Caco-2 (cell line): ENCODE results near the gene PET100. TPM values are rescaled to one million over a fixed set of nuclear protein-coding genes. Genes with fewer than 3 reads are reported as not detected.

ENCODE experiments used
- BruUV-seq: library from RNA; stranded (reverse); fragments of 400-500 nt; replicated peaks from 2 replicates; lab custom pipeline; 2021; lab: Mats Ljungman, UMichigan
- CTCF ChIA-PET: fragments of 300-600 bp; sonication (Branson Sonifier 250); formaldehyde crosslinking; loops from one replicate; lab custom pipeline; 2022; ENCODE audit warnings: antibody characterized with exemption; lab: Charles Lee
- POLR2A ChIA-PET: fragments of 300-600 bp; sonication (Branson Sonifier 250); formaldehyde crosslinking; loops from one replicate; lab custom pipeline; 2022; ENCODE audit warnings: antibody characterized with exemption; lab: Charles Lee
- DNase-seq, 2 experiments: peaks; one replicate each; pipeline versions ENCODE4 v3.0.0 to v3.0.0-alpha.2; 2020 to 2022
- H3K27me3 ChIP-seq: replicated peaks from 2 replicates; pipeline ENCODE4 v1.6.0; 2011; ENCODE audit warnings: low read length; ENCODE audit not compliant: control insufficient read depth, insufficient read depth
- H3K36me3 ChIP-seq: 2 replicates; pipeline ENCODE4 v1.5.1; 2011; ENCODE audit warnings: low read length; ENCODE audit not compliant: control insufficient read depth, insufficient read depth
- H3K4me1 ChIP-seq: fragments of 250-450 bp; sonication (Bioruptor Pico); 2 replicates; pipeline ENCODE4 v1.5.1; 2020; ENCODE audit warnings: mild to moderate bottlenecking
- H3K4me3 ChIP-seq: 2 replicates; pipeline ENCODE4 v1.5.1; 2011; ENCODE audit warnings: low read depth, mild to moderate bottlenecking, control low read depth, low read length
- H3K9me3 ChIP-seq: fragments of 250-450 bp; sonication (Bioruptor Pico); 2 replicates; pipeline ENCODE4 v1.5.1; 2020; ENCODE audit warnings: mild to moderate bottlenecking, moderate library complexity
- H3K27ac Mint-ChIP-seq: one replicate; pipeline ENCODE4 v1.8.0; 2022; ENCODE audit warnings: mixed read lengths; ENCODE audit not compliant: unreplicated experiment
- H3K27me3 Mint-ChIP-seq: one replicate; pipeline ENCODE4 v1.8.0; 2022; ENCODE audit warnings: mixed read lengths; ENCODE audit not compliant: insufficient read depth, unreplicated experiment
- H3K36me3 Mint-ChIP-seq: one replicate; pipeline ENCODE4 v1.8.0; 2022; ENCODE audit warnings: mild to moderate bottlenecking, mixed read lengths; ENCODE audit not compliant: insufficient read depth, unreplicated experiment
- H3K4me1 Mint-ChIP-seq: one replicate; pipeline ENCODE4 v1.8.0; 2022; ENCODE audit warnings: low read depth, mixed read lengths; ENCODE audit not compliant: unreplicated experiment
- H3K4me3 Mint-ChIP-seq: one replicate; pipeline ENCODE4 v1.8.0; 2022; ENCODE audit warnings: mild to moderate bottlenecking, moderate library complexity, mixed read lengths; ENCODE audit not compliant: unreplicated experiment
- H3K9me3 Mint-ChIP-seq: one replicate; pipeline ENCODE4 v1.8.0; 2022; ENCODE audit warnings: mixed read lengths; ENCODE audit not compliant: unreplicated experiment
- intact Hi-C: fragments of 100-400 bp; cut with micrococcal nuclease; formaldehyde crosslinking; loops from one replicate; pipeline ENCODE4 v1.10.0; 2022; ENCODE audit not compliant: unreplicated experiment
- microRNA-seq: library from miRNA; unstranded; fragments of <30 nt; microRNA quantifications from one replicate; pipeline ENCODE4 v1.2.0, GENCODE V29; 2022
- total RNA-seq: library from RNA; stranded (reverse); gene quantifications from 2 replicates; pipeline ENCODE4 v1.2.3, GENCODE V29; 2022
- TF ChIP-seq, protein P1 (sequence below), 2 experiments: fragments of 200-600 bp in 1 of 2; IDR thresholded peaks; 1 replicate in 1 of 2; 2 replicates in 1 of 2; pipeline versions ENCODE4 v1.5.1 to v1.8.0; 2011 to 2022; ENCODE audit warnings: antibody characterized with exemption in 1 of 2, control low read depth in 1 of 2, inconsistent platforms in 1 of 2, low read depth in 1 of 2, low read length in 1 of 2, mild to moderate bottlenecking in 1 of 2, moderate library complexity in 1 of 2; ENCODE audit not compliant: insufficient read depth in 1 of 2, severe bottlenecking in 1 of 2, unreplicated experiment in 1 of 2

The PET100 gene
- total RNA-seq, 1 experiment from 2014 or later: 139 TPM

DNA sequence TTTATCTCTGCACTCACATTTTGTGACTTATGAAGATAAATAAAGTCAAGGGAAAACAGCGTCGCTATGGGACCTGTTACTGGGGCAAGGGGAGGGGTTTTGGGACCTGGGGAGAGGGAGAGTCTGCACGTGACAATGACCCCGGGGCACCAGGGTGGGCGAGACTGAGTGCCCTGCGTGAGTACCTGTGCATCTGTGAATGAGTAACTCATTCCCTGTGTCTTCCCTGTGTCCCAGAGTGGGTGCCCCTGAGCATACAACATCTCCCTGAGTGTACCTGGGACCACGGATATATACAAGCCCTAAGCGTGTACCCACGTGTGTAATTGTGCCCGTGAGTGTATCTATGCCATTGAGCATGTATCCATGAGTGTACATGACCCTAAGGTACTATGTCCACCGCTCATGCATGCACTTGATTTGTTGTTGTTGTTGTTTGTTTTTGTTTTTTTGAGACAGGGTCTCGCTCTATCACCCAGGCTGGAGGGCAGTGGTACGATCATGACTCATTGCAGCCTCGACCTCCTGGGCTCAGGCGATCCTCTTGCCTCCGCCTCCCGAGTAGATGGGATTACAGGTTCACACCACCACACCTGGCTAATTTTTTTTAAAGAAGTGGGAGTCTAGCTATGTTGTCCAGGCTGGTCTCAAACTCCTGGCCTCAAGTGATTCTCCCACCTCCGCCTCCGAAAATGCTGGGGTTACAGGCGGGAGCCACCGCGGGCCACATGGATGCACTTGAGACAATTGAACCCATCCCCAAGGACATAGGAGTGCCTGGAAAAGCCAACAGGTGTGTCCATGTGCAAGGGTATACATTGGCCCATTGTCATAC lies 50.4 kb downstream of the PET100 start:
- no peaks in the 10 kb centered on the region for H3K27me3 ChIP-seq
- H3K36me3 ChIP-seq: no peaks in the 10 kb centered on the region
- no TSS peak for BruUV-seq
- peaks cover under 1% of the 10 kb centered on the region for H3K4me1 Mint-ChIP-seq
- ChIA-PET POLR2A (no interaction called here), CTCF (interaction anchor here (0.6 to 1.7 kb wide), 13 partner anchors 17 to 173 kb away, joined by 3 to 34 read pairs (median 5); partner anchors contain the start of genes CAMSAP3, PET100 and XAB2)
- no peak for DNase-seq
- no peaks in the 10 kb centered on the region for H3K9me3 ChIP-seq
- intact Hi-C loops: loop anchor here (1.0 kb wide), 3 partner anchors 28 to 119 kb away; no protein-coding TSS in a partner anchor
- no peaks in the 10 kb centered on the region for H3K27me3 Mint-ChIP-seq
- peaks cover 10% of the 10 kb centered on the region; the same call in 1 of the 2 replicates for H3K4me1 ChIP-seq
- H3K4me3 ChIP-seq: peak overlapping the region; percentile 97
- H3K4me3 Mint-ChIP-seq: peak overlapping the region; percentile 82
- peaks cover 5% of the 10 kb centered on the region for H3K36me3 Mint-ChIP-seq
- peaks cover under 1% of the 10 kb centered on the region for H3K9me3 Mint-ChIP-seq
- TF ChIP-seq, protein P1, sequence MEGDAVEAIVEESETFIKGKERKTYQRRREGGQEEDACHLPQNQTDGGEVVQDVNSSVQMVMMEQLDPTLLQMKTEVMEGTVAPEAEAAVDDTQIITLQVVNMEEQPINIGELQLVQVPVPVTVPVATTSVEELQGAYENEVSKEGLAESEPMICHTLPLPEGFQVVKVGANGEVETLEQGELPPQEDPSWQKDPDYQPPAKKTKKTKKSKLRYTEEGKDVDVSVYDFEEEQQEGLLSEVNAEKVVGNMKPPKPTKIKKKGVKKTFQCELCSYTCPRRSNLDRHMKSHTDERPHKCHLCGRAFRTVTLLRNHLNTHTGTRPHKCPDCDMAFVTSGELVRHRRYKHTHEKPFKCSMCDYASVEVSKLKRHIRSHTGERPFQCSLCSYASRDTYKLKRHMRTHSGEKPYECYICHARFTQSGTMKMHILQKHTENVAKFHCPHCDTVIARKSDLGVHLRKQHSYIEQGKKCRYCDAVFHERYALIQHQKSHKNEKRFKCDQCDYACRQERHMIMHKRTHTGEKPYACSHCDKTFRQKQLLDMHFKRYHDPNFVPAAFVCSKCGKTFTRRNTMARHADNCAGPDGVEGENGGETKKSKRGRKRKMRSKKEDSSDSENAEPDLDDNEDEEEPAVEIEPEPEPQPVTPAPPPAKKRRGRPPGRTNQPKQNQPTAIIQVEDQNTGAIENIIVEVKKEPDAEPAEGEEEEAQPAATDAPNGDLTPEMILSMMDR (IDR thresholded peaks at IDR 0.05; ENCODE audit: insufficient read depth in 1 of 2, low read depth in 1 of 2, low read length in 1 of 2, severe bottlenecking in 1 of 2, unreplicated experiment in 1 of 2): no peak
- no peak overlapping the region for H3K27ac Mint-ChIP-seq

DNA sequence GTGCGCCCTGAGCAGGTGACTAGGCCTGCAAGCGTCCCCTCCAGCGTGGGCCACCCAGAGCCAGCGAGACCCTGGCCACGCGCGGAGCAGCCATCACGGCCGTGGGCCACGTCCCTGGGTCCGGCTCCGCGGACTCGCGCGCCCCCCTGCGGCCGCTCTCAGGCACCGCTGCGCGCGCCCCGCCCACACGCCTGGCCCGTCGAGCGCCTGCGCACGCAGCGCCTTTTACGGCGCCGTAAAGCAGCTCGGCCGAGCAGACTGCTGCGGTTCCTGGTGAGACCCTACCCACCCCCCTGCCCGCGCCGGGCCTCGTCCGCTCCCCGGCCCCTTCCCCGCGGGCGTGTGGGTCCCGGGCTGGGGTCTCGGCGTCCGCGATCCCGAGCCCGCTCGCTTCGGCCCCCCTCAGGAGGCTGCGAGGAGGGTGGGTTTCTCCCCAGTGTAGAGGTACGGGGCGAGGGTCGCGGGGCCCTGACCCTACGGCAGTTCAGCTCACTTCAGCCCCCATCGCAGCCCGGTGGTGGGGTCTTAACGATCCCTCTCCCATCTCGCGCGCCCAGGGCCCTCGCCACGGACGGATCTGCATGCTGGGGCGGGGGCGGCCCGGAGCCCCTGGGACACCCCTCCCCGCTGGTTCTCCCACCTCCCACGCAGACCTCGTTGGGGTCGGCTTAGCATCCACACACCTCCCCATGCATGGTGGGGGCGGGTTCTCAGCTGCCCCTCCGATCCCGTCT lies 51.2 kb downstream of the PET100 start, which contains the start of gene TRAPPC5:
Gene TRAPPC5, plus strand, starts transcription at position 228 of the 734 bp plus-strand sequence. CDS start 1,421 bp downstream, outside the sequence.
- Histone ChIP-seq H3K4me3 (peak within 1 kb of the TSS; percentile 97), H3K9me3 (no peaks in the 10 kb centered on the region), H3K27me3 (no peaks in the 10 kb centered on the region), H3K36me3 (no peaks in the 10 kb centered on the region), H3K4me1 (peaks cover 13% of the 10 kb centered on the region; the same call in 1 of the 2 replicates)
- Mint-ChIP-seq H3K27ac (peak within 1 kb of the TSS; percentile 77), H3K36me3 (peaks cover 11% of the 10 kb centered on the region), H3K4me3 (peak within 1 kb of the TSS; percentile 82), H3K27me3 (no peaks in the 10 kb centered on the region), H3K4me1 (peaks cover 8% of the 10 kb centered on the region), H3K9me3 (no peaks in the 10 kb centered on the region)
- ChIA-PET POLR2A (interaction anchor here (0.6 kb wide), 2 partner anchors 40 to 57 kb away, joined by 3 to 4 read pairs; no protein-coding TSS in a partner anchor), CTCF (interaction anchor here (0.6 to 1.7 kb wide), 26 partner anchors 10 to 1231 kb away, joined by 3 to 34 read pairs (median 4); partner anchors contain the start of genes CAMSAP3, PET100, RETN and XAB2)
- BruUV-seq: no TSS peak
- TF ChIP-seq, protein P1 (IDR thresholded peaks at IDR 0.05; ENCODE audit: insufficient read depth in 1 of 2, low read depth in 1 of 2, low read length in 1 of 2, severe bottlenecking in 1 of 2, unreplicated experiment in 1 of 2): peak; percentile 32 to 94
- intact Hi-C loops: loop anchor here (1.0 kb wide), 3 partner anchors 28 to 119 kb away; no protein-coding TSS in a partner anchor
- DNase-seq: peak; percentile 79 to 89

Small RNA genes within 50 kb of the gene (microRNA-seq; reads per million reads assigned to microRNA genes)
- 2.2 reads per million, percentile 10 among the genes with 10 or more reads in this experiment for gene MIR6792

Other genes with a start within 250 kb of the PET100 start
- 3.9 TPM in 2 replicates for gene PEX11G, start 140.8 kb upstream of the PET100 start, total RNA-seq
- gene ZNF358, start 113.7 kb upstream of the PET100 start, total RNA-seq: 29.4 TPM in 2 replicates
- 16.1 and 16.2 TPM in 2 replicates for gene MCOLN1, start 107.2 kb upstream of the PET100 start, total RNA-seq
- 67.6 and 79.2 TPM in 2 replicates for gene PNPLA6, start 94.1 kb upstream of the PET100 start, total RNA-seq
- gene CAMSAP3, start 33.9 kb upstream of the PET100 start, total RNA-seq: 60.5 and 61.6 TPM in 2 replicates
- gene XAB2, start 248 bp upstream of the PET100 start, total RNA-seq: 44.7 and 47.9 TPM in 2 replicates
- 0.88 and 1.9 TPM in 2 replicates for gene PCP2, start 3.9 kb downstream of the PET100 start, total RNA-seq
- gene STXBP2, start 7.3 kb downstream of the PET100 start, total RNA-seq: 113 and 125 TPM in 2 replicates
- not detected in 2 replicates for gene RETN, start 39.3 kb downstream of the PET100 start, total RNA-seq
- gene MCEMP1, start 47.3 kb downstream of the PET100 start, total RNA-seq: not detected in 2 replicates
- 80.3 and 83.4 TPM in 2 replicates for gene TRAPPC5, start 51.0 kb downstream of the PET100 start, total RNA-seq
- not detected in 2 replicates for gene FCER2, start 72.3 kb downstream of the PET100 start, total RNA-seq
- not detected in 2 replicates for gene CLEC4G, start 102.3 kb downstream of the PET100 start, total RNA-seq
- not detected in 2 replicates for gene CD209, start 117.7 kb downstream of the PET100 start, total RNA-seq
- gene CLEC4M, start 133.4 kb downstream of the PET100 start, total RNA-seq: not detected in 2 replicates
- gene EVI5L, start 200.4 kb downstream of the PET100 start, total RNA-seq: 6.5 and 9.8 TPM in 2 replicates
- 3.7 and 4.4 TPM in 2 replicates for gene PRR36, start 244.6 kb downstream of the PET100 start, total RNA-seq